Lung (tissue), 12 donors: ENCODE data around the gene KCNH6. TPM values are rescaled to one million over a fixed set of nuclear protein-coding genes. Genes with fewer than 3 reads are reported as not detected.

Experiments
- ATAC-seq: fragments of 200-7000 bp; cut with Tn5 transposase; one replicate; pipeline ENCODE4 v1.9.1; 2020; ENCODE audit warnings: moderate number of reproducible peaks; ENCODE audit not compliant: insufficient read depth, low FRiP score
- DNase-seq, 3 donors: peaks; one replicate each; pipeline ENCODE4 v3.0.0-alpha.2; 2013 to 2017
- H3K27ac ChIP-seq, 2 donors: one replicate each; pipeline ENCODE4 v1.5.1; 2013; ENCODE audit warnings: mild to moderate bottlenecking in 2 of 2, moderate library complexity in 2 of 2, control low read depth in 1 of 2, inconsistent platforms in 1 of 2, low read depth in 1 of 2, low read length in 1 of 2
- H3K27me3 ChIP-seq, 3 donors: one replicate each; pipeline ENCODE4 v1.5.1; 2013; ENCODE audit warnings: low read length in 2 of 3; ENCODE audit not compliant: control insufficient read depth in 3 of 3, insufficient read depth in 3 of 3
- H3K36me3 ChIP-seq, 4 donors: one replicate each; pipeline ENCODE4 v1.5.1; 2013; ENCODE audit warnings: low read length in 4 of 4, mild to moderate bottlenecking in 1 of 4, moderate library complexity in 1 of 4; ENCODE audit not compliant: control insufficient read depth in 4 of 4, insufficient read depth in 4 of 4
- H3K4me1 ChIP-seq, 5 donors: one replicate each; pipeline ENCODE4 v1.5.1; 2013; ENCODE audit warnings: low read length in 5 of 5, mild to moderate bottlenecking in 2 of 5, moderate library complexity in 1 of 5; ENCODE audit not compliant: control insufficient read depth in 5 of 5, insufficient read depth in 5 of 5
- H3K4me3 ChIP-seq: one replicate; pipeline ENCODE4 v1.5.1; 2013; ENCODE audit warnings: mild to moderate bottlenecking, control low read depth, moderate library complexity
- H3K9ac ChIP-seq, 2 donors: one replicate each; pipeline ENCODE4 v1.5.1; 2013; ENCODE audit warnings: low read length in 2 of 2, control low read depth in 1 of 2; ENCODE audit not compliant: insufficient read depth in 1 of 2
- H3K9me3 ChIP-seq, 4 donors: one replicate each; pipeline ENCODE4 v1.5.1; 2013; ENCODE audit warnings: low read length in 3 of 4, mild to moderate bottlenecking in 1 of 4, moderate library complexity in 1 of 4; ENCODE audit not compliant: control insufficient read depth in 4 of 4, insufficient read depth in 3 of 4
- CTCF ChIP-seq: IDR thresholded peaks from 2 replicates; pipeline ENCODE4 v1.5.1; 2012; ENCODE audit warnings: mild to moderate bottlenecking; ENCODE audit errors: control extremely low read depth, extremely low read depth
- WGBS, 2 donors: extraction: QIAGEN DNeasy Blood & Tissue Kit; methylation state at CpG; one replicate each; pipeline ENCODE4 v1.1.7; 2013; 5-methylcytosine and 5-hydroxymethylcytosine counted together
- polyA plus RNA-seq, 2 donors: library from polyadenylated mRNA; stranded (reverse); fragments of 200-250 nt; gene quantifications; one replicate each; pipeline ENCODE4 v1.2.1, GENCODE V29; 2013
- total RNA-seq, 2 donors: library from RNA; depleted of rRNA in 1 of 2; stranded (reverse); fragments of >200 nt in 1 of 2; gene quantifications; one replicate each; pipeline ENCODE4 v1.2.1, GENCODE V29; 2014 to 2021
- donor health status: control.
- donor health status: control.
- donor health status: Bipolar disorder and iron deficiency.
- donor health status: healthy.
- donor health status: DM: yes; HTN: yes; CAD: no.

Gene KCNH6
- total and polyA plus RNA-seq, 4 donors: 0.05 to 1.6 (median 0.31) TPM

- TF ChIP-seq CTCF: no peak
- no peak for ATAC-seq
- H3K9me3 ChIP-seq: no peaks in the 10 kb centered on the region
- peaks cover 0 to 4% (median 0%) of the 10 kb centered on the region in 3 donors for H3K27me3 ChIP-seq
- H3K4me3 ChIP-seq: no peak overlapping the region
- H3K9ac ChIP-seq: no peak overlapping the region
- 84 to 92% methylated on average over 30 to 36 of the region's 36 CpGs for WGBS, 2 donors
- peaks cover 0 to 8% (median 0%) of the 10 kb centered on the region in 4 donors for H3K36me3 ChIP-seq
- H3K27ac ChIP-seq: peak overlapping the region in 1 of 2 donors; percentile 20
- H3K4me1 ChIP-seq: peaks cover 0 to 26% (median 3%) of the 10 kb centered on the region in 5 donors
- DNase-seq: no peak
Observed at GRCh38 chr17:63496663-63497400, 26.3 kb upstream of the KCNH6 start.

GRCh38 chr17:63497708-63498483, 25.3 kb upstream of the KCNH6 start:
- WGBS, 2 donors: 56 to 77% methylated on average over 16 of the region's 16 CpGs
- no peak for ATAC-seq

GRCh38 chr17:63498626-63499195, 24.4 kb upstream of the KCNH6 start:
- Histone ChIP-seq H3K9ac (no peak overlapping the region), H3K4me1 (peaks cover 0 to 26% (median 3%) of the 10 kb centered on the region in 5 donors), H3K27ac (peak overlapping the region in 1 of 2 donors; percentile 61), H3K9me3 (no peaks in the 10 kb centered on the region), H3K36me3 (peaks cover 0 to 4% (median 0%) of the 10 kb centered on the region in 4 donors), H3K4me3 (no peak overlapping the region), H3K27me3 (peaks cover 0 to 4% (median 2%) of the 10 kb centered on the region in 3 donors)
- DNase-seq: peak in 2 of 3 donors; percentile 55 to 65
- ATAC-seq: no peak
- no peak for TF ChIP-seq CTCF
- 72 to 82% methylated on average over 9 of the region's 9 CpGs for WGBS, 2 donors

More at GRCh38 chr17:63497708-63498483, 25.3 kb upstream of the KCNH6 start:
- peak in 2 of 3 donors; percentile 58 for DNase-seq
- Histone ChIP-seq H3K4me1 (peaks cover 0 to 26% (median 3%) of the 10 kb centered on the region in 5 donors), H3K27me3 (peaks cover 0 to 4% (median under 1%) of the 10 kb centered on the region in 3 donors), H3K9ac (no peak overlapping the region), H3K27ac (peak overlapping the region in 1 of 2 donors; percentile 61), H3K9me3 (no peaks in the 10 kb centered on the region), H3K36me3 (peaks cover 0 to 8% (median 0%) of the 10 kb centered on the region in 4 donors), H3K4me3 (no peak overlapping the region)
- no peak for TF ChIP-seq CTCF
